Endothelial cell of umbilical vein (primary cell): ENCODE data around the gene TMEM94.

Experiments
- CTCF ChIP-seq, 2 donors: IDR thresholded peaks; 1 replicate in 1 of 2; 2 replicates in 1 of 2; pipeline ENCODE4 v1.5.1; 2011; ENCODE audit warnings: low read length in 2 of 2, mild to moderate bottlenecking in 2 of 2, moderate library complexity in 2 of 2, control low read depth in 1 of 2, inconsistent platforms in 1 of 2, low read depth in 1 of 2; ENCODE audit not compliant: insufficient read depth in 1 of 2; ENCODE audit errors: extremely low read depth in 1 of 2
- EZH2 ChIP-seq: IDR thresholded peaks from 2 replicates; pipeline ENCODE4 v1.6.1; 2012; ENCODE audit warnings: borderline replicate concordance, low read depth, mild to moderate bottlenecking, moderate library complexity, low read length, inconsistent platforms; ENCODE audit not compliant: severe bottlenecking
- FOS ChIP-seq: IDR thresholded peaks from 2 replicates; pipeline ENCODE4 v1.6.1; 2011; ENCODE audit warnings: mild to moderate bottlenecking, low read length, moderate library complexity, borderline replicate concordance; ENCODE audit not compliant: insufficient read depth
- GATA2 ChIP-seq: IDR thresholded peaks from 2 replicates; pipeline ENCODE4 v1.7.0; 2011; ENCODE audit warnings: low read depth, mild to moderate bottlenecking, moderate library complexity, mixed read lengths, low read length; ENCODE audit not compliant: insufficient read length, insufficient read depth
- JUN ChIP-seq: IDR thresholded peaks from 2 replicates; pipeline ENCODE4 v1.6.1; 2011; ENCODE audit warnings: borderline replicate concordance, low read depth; ENCODE audit not compliant: insufficient read length, insufficient read depth
- MYC ChIP-seq: IDR thresholded peaks from one replicate; pipeline ENCODE4 v1.6.1; 2011; ENCODE audit warnings: mild to moderate bottlenecking, low read depth, low read length
- POLR2A ChIP-seq: IDR thresholded peaks from 2 replicates; pipeline ENCODE4 v1.6.1; 2012; ENCODE audit warnings: low read depth, mild to moderate bottlenecking, control low read depth, low read length
- POLR2AphosphoS5 ChIP-seq: IDR thresholded peaks from 2 replicates; pipeline ENCODE4 v1.6.1; 2012; ENCODE audit warnings: low read depth, mild to moderate bottlenecking, control low read depth, low read length, moderate library complexity; ENCODE audit not compliant: insufficient read depth
- TF ChIP-seq, protein P1 (sequence below): IDR thresholded peaks from 2 replicates; pipeline ENCODE4 v1.6.1; 2011; ENCODE audit not compliant: insufficient read depth, insufficient read length

DNA sequence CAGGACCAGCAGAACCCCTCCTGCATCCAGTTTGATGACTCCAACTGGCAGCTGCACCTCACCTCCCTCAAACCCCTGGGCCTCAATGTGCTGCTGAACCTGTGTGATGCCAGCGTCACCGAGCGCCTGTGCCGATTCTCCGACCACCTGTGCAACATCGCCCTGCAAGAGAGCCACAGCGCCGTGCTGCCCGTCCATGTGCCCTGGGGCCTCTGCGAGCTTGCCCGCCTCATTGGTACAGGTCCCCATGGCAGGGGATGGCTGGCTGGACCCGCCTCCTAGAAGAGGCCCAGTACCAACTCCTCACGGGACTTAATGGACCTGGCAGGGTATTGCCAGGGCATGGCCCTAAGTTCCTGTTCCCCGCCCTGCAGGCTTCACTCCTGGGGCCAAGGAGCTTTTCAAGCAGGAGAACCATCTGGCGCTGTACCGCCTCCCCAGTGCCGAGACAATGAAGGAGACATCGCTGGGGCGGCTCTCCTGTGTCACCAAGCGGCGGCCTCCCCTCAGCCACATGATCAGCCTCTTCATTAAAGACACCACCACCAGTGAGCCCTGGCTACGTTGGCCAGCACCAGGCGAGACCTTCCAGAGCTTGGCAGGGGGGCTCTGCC is 36.2 kb downstream of the TMEM94 start:
- TF ChIP-seq POLR2A = no peak
- no peak for TF ChIP-seq CTCF (IDR thresholded peaks at IDR 0.05; ENCODE audit: extremely low read depth in 1 of 2, insufficient read depth in 1 of 2, low read depth in 1 of 2, low read length in 2 of 2)
- TF ChIP-seq, protein P1, sequence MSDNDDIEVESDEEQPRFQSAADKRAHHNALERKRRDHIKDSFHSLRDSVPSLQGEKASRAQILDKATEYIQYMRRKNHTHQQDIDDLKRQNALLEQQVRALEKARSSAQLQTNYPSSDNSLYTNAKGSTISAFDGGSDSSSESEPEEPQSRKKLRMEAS = no peak
- no peak for TF ChIP-seq POLR2AphosphoS5
- no peak for TF ChIP-seq EZH2
- TF ChIP-seq FOS = no peak
- no peak for TF ChIP-seq JUN
- no peak for TF ChIP-seq GATA2
- no peak for TF ChIP-seq MYC
